ENCODE measurements around the gene DISC1. TPM values are rescaled to one million over a fixed set of nuclear protein-coding genes. Genes with fewer than 3 reads are reported as not detected.

DISC1 gene
- total RNA-seq, 3 donors from 2014 or later: 4.8 to 11.3 (median 8.9) TPM

GRCh38 chr1:231734417-231734816 is 107.8 kb downstream of the DISC1 start:
- DNase-seq: no peak
- no peaks in the 10 kb centered on the region for H3K36me3 ChIP-seq (ENCODE audit: low read depth)
- intact Hi-C loops (cut with DNase I, micrococcal nuclease): no loop called here
- no peak for ATAC-seq
- H3K9me3 ChIP-seq: no peaks in the 10 kb centered on the region
- H3K4me3 ChIP-seq: no peak overlapping the region
- H3K4me1 ChIP-seq (ENCODE audit: low read depth): no peaks in the 10 kb centered on the region
- TF ChIP-seq CTCF (IDR thresholded peaks at IDR 0.05): no peak

- H3K9me3 ChIP-seq: no peaks in the 10 kb centered on the region
- DNase-seq: no peak
- no peaks in the 10 kb centered on the region for H3K36me3 ChIP-seq (ENCODE audit: low read depth)
- no peak for TF ChIP-seq CTCF (IDR thresholded peaks at IDR 0.05)
- no peaks in the 10 kb centered on the region for H3K4me1 ChIP-seq (ENCODE audit: low read depth)
- no peak overlapping the region for H3K4me3 ChIP-seq
- ATAC-seq: no peak
- intact Hi-C loops (cut with DNase I, micrococcal nuclease): no loop called here
Observed at GRCh38 chr1:231735411-231735810, 108.8 kb downstream of the DISC1 start.

GRCh38 chr1:231735941-231736340 is 109.4 kb downstream of the DISC1 start:
- H3K9me3 ChIP-seq: no peaks in the 10 kb centered on the region
- no peaks in the 10 kb centered on the region for H3K4me1 ChIP-seq (ENCODE audit: low read depth)
- no peak for DNase-seq
- intact Hi-C loops (cut with DNase I, micrococcal nuclease): no loop called here
- H3K4me3 ChIP-seq: no peak overlapping the region
- ATAC-seq: no peak
- H3K36me3 ChIP-seq (ENCODE audit: low read depth): no peaks in the 10 kb centered on the region
- no peak for TF ChIP-seq CTCF (IDR thresholded peaks at IDR 0.05)

- no peaks in the 10 kb centered on the region for H3K9me3 ChIP-seq
- DNase-seq (no peak), ATAC-seq (no peak)
- no peak for TF ChIP-seq CTCF (IDR thresholded peaks at IDR 0.05)
- H3K36me3 ChIP-seq (ENCODE audit: low read depth): no peaks in the 10 kb centered on the region
- intact Hi-C loops (cut with DNase I, micrococcal nuclease): no loop called here
- no peaks in the 10 kb centered on the region for H3K4me1 ChIP-seq (ENCODE audit: low read depth)
- no peak overlapping the region for H3K4me3 ChIP-seq
Observed at GRCh38 chr1:231736464-231736863, 109.9 kb downstream of the DISC1 start.

GRCh38 chr1:231738554-231738953 is 112.0 kb downstream of the DISC1 start:
- Histone ChIP-seq H3K9me3 (no peaks in the 10 kb centered on the region), H3K4me3 (no peak overlapping the region), H3K4me1 (ENCODE audit: low read depth) (no peaks in the 10 kb centered on the region), H3K36me3 (ENCODE audit: low read depth) (no peaks in the 10 kb centered on the region)
- no peak for DNase-seq
- TF ChIP-seq CTCF (IDR thresholded peaks at IDR 0.05): no peak
- intact Hi-C loops (cut with DNase I, micrococcal nuclease): no loop called here
- ATAC-seq: no peak

GRCh38 chr1:231743966-231744365 is 117.4 kb downstream of the DISC1 start:
- H3K4me1 ChIP-seq (ENCODE audit: low read depth): no peaks in the 10 kb centered on the region
- H3K9me3 ChIP-seq: no peaks in the 10 kb centered on the region
- no peaks in the 10 kb centered on the region for H3K36me3 ChIP-seq (ENCODE audit: low read depth)
- ATAC-seq (no peak), DNase-seq (no peak)
- TF ChIP-seq CTCF (IDR thresholded peaks at IDR 0.05): no peak
- intact Hi-C loops (cut with DNase I, micrococcal nuclease): no loop called here
- no peak overlapping the region for H3K4me3 ChIP-seq
